IMR-90 (cell line): Measurements from ENCODE around the gene RDH16. TPM values are rescaled to one million over a fixed set of nuclear protein-coding genes. Genes with fewer than 3 reads are reported as not detected.
"Not testable (repeated sequence)": the region's sequence is repeated elsewhere in the genome, so short reads cannot be mapped to it uniquely, and the experiment has no call there.

ENCODE experiments used
- ATAC-seq: fragments of 200-7000 bp; cut with Tn5 transposase; 2 replicates; pipeline ENCODE4 v1.9.1; 2020; ENCODE audit warnings: low read depth, mild to moderate bottlenecking, moderate library complexity
- BruUV-seq: library from RNA; stranded (reverse); fragments of 400-500 nt; replicated peaks from 2 replicates; lab custom pipeline; 2021; lab: Mats Ljungman, UMichigan
- CTCF ChIA-PET: fragments of 300-600 bp; formaldehyde crosslinking; extraction: SDS; loops from one replicate; lab custom pipeline; 2021; ENCODE audit warnings: antibody characterized with exemption; lab: Yijun Ruan, JAX
- POLR2A ChIA-PET: fragments of 300-600 bp; sonication (Branson Sonifier 250); formaldehyde crosslinking; loops from one replicate; lab custom pipeline; 2022; ENCODE audit warnings: antibody characterized with exemption; ENCODE audit not compliant: unreplicated experiment; lab: Charles Lee
- DNase-seq: peaks from one replicate; pipeline ENCODE4 v3.0.0; 2013
- H2AFZ ChIP-seq: replicated peaks from 2 replicates; pipeline ENCODE3; 2013; ENCODE audit warnings: low read length, mild to moderate bottlenecking; ENCODE audit not compliant: poor library complexity
- H2AK5ac ChIP-seq: 2 replicates; pipeline ENCODE4 v1.6.1; 2013; ENCODE audit warnings: low read depth, low read length, inconsistent platforms
- H2AK9ac ChIP-seq: replicated peaks from 2 replicates; pipeline ENCODE3; 2013; ENCODE audit warnings: mild to moderate bottlenecking, low read depth, low read length, moderate library complexity; ENCODE audit not compliant: poor library complexity
- H2BK120ac ChIP-seq: 2 replicates; pipeline ENCODE4 v1.6.1; 2013; ENCODE audit warnings: low read depth, low read length, inconsistent platforms
- H2BK15ac ChIP-seq: 3 replicates; pipeline ENCODE4 v1.6.1; 2013; ENCODE audit warnings: low read depth, low read length, inconsistent platforms
- H2BK20ac ChIP-seq: 2 replicates; pipeline ENCODE4 v1.6.1; 2013; ENCODE audit warnings: low read depth, mild to moderate bottlenecking, inconsistent platforms, low read length, moderate library complexity
- H2BK5ac ChIP-seq: 2 replicates; pipeline ENCODE4 v1.6.1; 2013; ENCODE audit warnings: mild to moderate bottlenecking, low read depth, low read length, inconsistent platforms; ENCODE audit not compliant: poor library complexity, severe bottlenecking
- H3K14ac ChIP-seq: replicated peaks from 2 replicates; pipeline ENCODE4 v1.6.1; 2013; ENCODE audit warnings: low read depth, low read length, inconsistent platforms
- H3K18ac ChIP-seq: 2 replicates; pipeline ENCODE4 v1.6.1; 2013; ENCODE audit warnings: low read depth, low read length, control low read depth
- H3K23ac ChIP-seq: 2 replicates; pipeline ENCODE4 v1.6.1; 2013; ENCODE audit warnings: low read depth, low read length, inconsistent platforms
- H3K27ac ChIP-seq: 2 replicates; pipeline ENCODE4 v1.5.1; 2013; ENCODE audit warnings: mild to moderate bottlenecking, control low read depth, low read length; ENCODE audit not compliant: insufficient read depth
- H3K27me3 ChIP-seq: 2 replicates; pipeline ENCODE4 v1.6.1; 2013; ENCODE audit warnings: low read length; ENCODE audit not compliant: control insufficient read depth, insufficient read depth
- H3K36me3 ChIP-seq: 2 replicates; pipeline ENCODE4 v1.6.1; 2013; ENCODE audit warnings: low read length, mixed read lengths; ENCODE audit not compliant: control insufficient read depth, insufficient read depth
- H3K4ac ChIP-seq: 2 replicates; pipeline ENCODE4 v1.6.1; 2013; ENCODE audit warnings: low read depth, low read length, inconsistent platforms
- H3K4me1 ChIP-seq: 2 replicates; pipeline ENCODE4 v1.6.1; 2013; ENCODE audit warnings: low read length, mixed read lengths; ENCODE audit not compliant: control insufficient read depth, insufficient read depth
- H3K4me2 ChIP-seq: 2 replicates; pipeline ENCODE4 v1.6.1; 2013; ENCODE audit warnings: low read depth, mild to moderate bottlenecking, control low read depth, low read length, moderate library complexity
- H3K4me3 ChIP-seq: 2 replicates; pipeline ENCODE4 v1.5.1; 2013; ENCODE audit warnings: low read depth, mild to moderate bottlenecking, control low read depth, low read length, moderate library complexity; ENCODE audit not compliant: insufficient read depth
- H3K56ac ChIP-seq: 2 replicates; pipeline ENCODE4 v1.6.1; 2013; ENCODE audit warnings: low read length, inconsistent platforms; ENCODE audit not compliant: insufficient read depth; ENCODE audit errors: extremely low read depth
- H3K79me1 ChIP-seq, 2 experiments: 2 replicates each; pipeline ENCODE4 v1.6.1; 2013; ENCODE audit warnings: low read length in 2 of 2, inconsistent platforms in 1 of 2, low read depth in 1 of 2
- H3K9ac ChIP-seq: 2 replicates; pipeline ENCODE4 v1.6.1; 2013; ENCODE audit warnings: low read depth, low read length, control low read depth
- H3K9me1 ChIP-seq: 2 replicates; pipeline ENCODE4 v1.6.1; 2013; ENCODE audit warnings: low read length, inconsistent platforms; ENCODE audit not compliant: insufficient read depth
- H3K9me3 ChIP-seq: 2 replicates; pipeline ENCODE4 v1.6.1; 2013; ENCODE audit warnings: low read length; ENCODE audit not compliant: control insufficient read depth, insufficient read depth
- H4K20me1 ChIP-seq: 2 replicates; pipeline ENCODE4 v1.6.1; 2013; ENCODE audit warnings: low read length, inconsistent platforms; ENCODE audit not compliant: insufficient read depth
- H4K5ac ChIP-seq: 2 replicates; pipeline ENCODE4 v1.6.1; 2013; ENCODE audit warnings: mild to moderate bottlenecking, low read depth, low read length, control low read depth
- H4K8ac ChIP-seq, 2 experiments: 2 replicates each; pipeline ENCODE4 v1.6.1; 2013; ENCODE audit warnings: low read depth in 2 of 2, low read length in 2 of 2, control low read depth in 1 of 2, inconsistent platforms in 1 of 2
- H4K91ac ChIP-seq: 2 replicates; pipeline ENCODE4 v1.6.1; 2013; ENCODE audit warnings: low read depth, low read length, inconsistent platforms; ENCODE audit not compliant: insufficient read depth
- WGBS, 2 experiments: methylation state at CpG; one replicate each; pipeline versions ENCODE4 v1.1.5 to v1.1.7; 2013; ENCODE audit warnings: missing lambda C conversion rate in 2 of 2; ENCODE audit not compliant: insufficient read length in 1 of 2; ENCODE audit errors: extremely low coverage in 2 of 2; 5-methylcytosine and 5-hydroxymethylcytosine counted together
- dilution Hi-C: fragments of 300-500 bp; cut with HindIII; formaldehyde crosslinking; loops from one replicate; pipeline ENCODE4 v1.14.3; 2018; ENCODE audit warnings: low sequenced_read_pairs; ENCODE audit not compliant: unreplicated experiment
- in situ Hi-C: fragments of 300-500 bp; cut with MboI; formaldehyde crosslinking; loops from 3 replicates; pipeline ENCODE4 v1.14.3; 2019; ENCODE audit warnings: low sequenced_read_pairs, inconsistent platforms, mixed read lengths
- intact Hi-C: fragments of 100-400 bp; cut with micrococcal nuclease; formaldehyde crosslinking; loops from 2 replicates; pipeline ENCODE4 v1.10.0; 2022
- polyA plus RNA-seq, 3 experiments: library from polyadenylated mRNA; depleted of rRNA; stranded (reverse); fragments of >200 nt; gene quantifications; 2 replicates each; pipeline ENCODE4 v1.2.3, GENCODE V29; 2012; ENCODE audit warnings: low replicate concordance in 1 of 3
- total RNA-seq: library from RNA; depleted of rRNA; stranded (reverse); fragments of >200 nt; gene quantifications from 2 replicates; pipeline ENCODE4 v1.2.3, GENCODE V29; 2012

RDH16 gene
- total and polyA plus RNA-seq, 2 of the 4 experiments (the other 2 are of a cell fraction) = not detected

DNA sequence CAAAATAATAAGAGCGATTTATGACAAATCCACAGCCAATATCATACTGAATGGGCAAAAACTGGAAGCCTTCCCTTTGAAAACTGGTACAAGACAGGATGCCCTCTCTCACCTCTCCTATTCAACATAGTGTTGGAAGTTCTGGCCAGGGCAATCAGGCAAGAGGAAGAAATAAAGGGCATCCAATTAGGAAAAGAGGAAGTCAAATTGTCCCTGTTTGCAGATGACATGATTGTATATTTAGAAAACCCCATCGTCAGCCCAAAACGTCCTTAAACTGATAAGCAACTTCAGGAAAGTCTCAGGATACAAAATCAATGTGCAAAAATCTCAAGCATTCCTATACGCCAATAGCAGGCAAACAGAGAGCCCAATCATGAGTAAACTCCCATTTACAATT, 4.8 kb upstream of the RDH16 start:
- POLR2A ChIA-PET, H4K20me1 ChIP-seq, H4K5ac ChIP-seq, H2BK20ac ChIP-seq, BruUV-seq, H3K79me1 ChIP-seq, H2AFZ ChIP-seq, H3K23ac ChIP-seq, H3K9me3 ChIP-seq, H3K14ac ChIP-seq, H2AK5ac ChIP-seq, H3K4ac ChIP-seq, ATAC-seq, H2BK15ac ChIP-seq, H4K8ac ChIP-seq, H3K56ac ChIP-seq, H2AK9ac ChIP-seq, H4K91ac ChIP-seq, DNase-seq, H3K9ac ChIP-seq, H3K4me3 ChIP-seq, in situ Hi-C loops, CTCF ChIA-PET, intact Hi-C loops, H2BK5ac ChIP-seq, H2BK120ac ChIP-seq, H3K27ac ChIP-seq, dilution Hi-C loops, H3K36me3 ChIP-seq, H3K4me2 ChIP-seq, H3K4me1 ChIP-seq, H3K18ac ChIP-seq, H3K9me1 ChIP-seq: not testable (repeated sequence)
- WGBS, 2 experiments = no CpG with 5 or more reads among the region's 4 CpGs
- H3K27me3 ChIP-seq = peaks cover 12% of the 10 kb centered on the region
